ENCODE results near the gene OR4K5.
"Not testable (repeated sequence)": the region's sequence is repeated elsewhere in the genome, so short reads cannot be mapped to it uniquely, and the experiment has no call there.

Gene OR4K5

GRCh38 chr14:19918553-19919264 lies 1.7 kb upstream of the OR4K5 start:
- ChIA-PET CTCF (interaction anchor here (0.5 kb wide), 1 partner anchor 59 kb away, joined by 3 read pairs; no protein-coding TSS in a partner anchor), POLR2A (no interaction called here)
- TF ChIP-seq FOXA1 (IDR thresholded peaks at IDR 0.05), result no peak
- no peak for TF ChIP-seq LEF1 (IDR thresholded peaks at IDR 0.05; ENCODE audit: borderline replicate concordance)
- no peak for TF ChIP-seq L3MBTL2 (conservative IDR thresholded peaks at IDR 0.05)
- TF ChIP-seq FOXM1 (IDR thresholded peaks at IDR 0.05; ENCODE audit: borderline replicate concordance), result no peak
- no peak for TF ChIP-seq SP1 (IDR thresholded peaks at IDR 0.05)
- no peak for TF ChIP-seq ELF4 (IDR thresholded peaks at IDR 0.05)
- TF ChIP-seq PKNOX1 (IDR thresholded peaks at IDR 0.05), result no peak
- no peak for TF ChIP-seq HDGF (IDR thresholded peaks at IDR 0.05; ENCODE audit: borderline replicate concordance)
- TF ChIP-seq TARDBP (IDR thresholded peaks at IDR 0.05), result no peak
- no peak for TF ChIP-seq SUZ12 (IDR thresholded peaks at IDR 0.05)
- TF ChIP-seq CTBP1 (IDR thresholded peaks at IDR 0.05; ENCODE audit: borderline replicate concordance), result no peak
- no peak for TF ChIP-seq NFRKB (IDR thresholded peaks at IDR 0.05)
- no peak for TF ChIP-seq ZNF384 (IDR thresholded peaks at IDR 0.05)
- no peak for TF ChIP-seq FOXK2 (IDR thresholded peaks at IDR 0.05)
- no peak for TF ChIP-seq BHLHE40 (IDR thresholded peaks at IDR 0.05; ENCODE audit: borderline replicate concordance)
- TF ChIP-seq ARNT (IDR thresholded peaks at IDR 0.05), result no peak
- no peak for DNase-seq (ENCODE audit: extremely low spot score)

- TF ChIP-seq FOXK2 (IDR thresholded peaks at IDR 0.05) (no peak), NFRKB (IDR thresholded peaks at IDR 0.05) (no peak), FOXA1 (IDR thresholded peaks at IDR 0.05) (no peak), L3MBTL2 (conservative IDR thresholded peaks at IDR 0.05) (no peak), PKNOX1 (IDR thresholded peaks at IDR 0.05) (no peak), BHLHE40 (IDR thresholded peaks at IDR 0.05; ENCODE audit: borderline replicate concordance) (no peak), SP1 (IDR thresholded peaks at IDR 0.05) (no peak), TARDBP (IDR thresholded peaks at IDR 0.05) (no peak), CTBP1 (IDR thresholded peaks at IDR 0.05; ENCODE audit: borderline replicate concordance) (no peak), FOXM1 (IDR thresholded peaks at IDR 0.05; ENCODE audit: borderline replicate concordance) (no peak), ARNT (IDR thresholded peaks at IDR 0.05) (no peak), SUZ12 (IDR thresholded peaks at IDR 0.05) (no peak)
- POLR2A ChIA-PET, result no interaction called here
- DNase-seq (ENCODE audit: extremely low spot score), result no peak
- CTCF ChIA-PET, result no interaction called here
These were observed 10.2 kb downstream of the OR4K5 start, which contains the start of gene OR4K1 for GRCh38 chr14:19930617-19931016. Gene OR4K1, plus strand, starts transcription at chr14:19930917. Its CDS starts 4,750 bp downstream, at chr14:19935667.

- POLR2A ChIA-PET, result no interaction called here
- no peak for DNase-seq (ENCODE audit: extremely low spot score)
- CTCF ChIA-PET, result no interaction called here
- TF ChIP-seq FOXK2 (IDR thresholded peaks at IDR 0.05), result no peak
- no peak for TF ChIP-seq ZNF384 (IDR thresholded peaks at IDR 0.05)
- no peak for TF ChIP-seq BHLHE40 (IDR thresholded peaks at IDR 0.05; ENCODE audit: borderline replicate concordance)
- no peak for TF ChIP-seq FOXA1 (IDR thresholded peaks at IDR 0.05)
- no peak for TF ChIP-seq HDGF (IDR thresholded peaks at IDR 0.05; ENCODE audit: borderline replicate concordance)
- no peak for TF ChIP-seq PKNOX1 (IDR thresholded peaks at IDR 0.05)
- no peak for TF ChIP-seq ELF4 (IDR thresholded peaks at IDR 0.05)
- TF ChIP-seq SUZ12 (IDR thresholded peaks at IDR 0.05), result no peak
- TF ChIP-seq CTBP1 (IDR thresholded peaks at IDR 0.05; ENCODE audit: borderline replicate concordance), result no peak
- no peak for TF ChIP-seq NFRKB (IDR thresholded peaks at IDR 0.05)
- no peak for TF ChIP-seq FOXM1 (IDR thresholded peaks at IDR 0.05; ENCODE audit: borderline replicate concordance)
- TF ChIP-seq LEF1 (IDR thresholded peaks at IDR 0.05; ENCODE audit: borderline replicate concordance), result no peak
- TF ChIP-seq L3MBTL2 (conservative IDR thresholded peaks at IDR 0.05), result no peak
- TF ChIP-seq SP1 (IDR thresholded peaks at IDR 0.05), result no peak
These were observed 21.3 kb downstream of the OR4K5 start for GRCh38 chr14:19941668-19942067.

- no peak for TF ChIP-seq PKNOX1 (IDR thresholded peaks at IDR 0.05)
- TF ChIP-seq HDGF (IDR thresholded peaks at IDR 0.05; ENCODE audit: borderline replicate concordance), result no peak
- no peak for DNase-seq (ENCODE audit: extremely low spot score)
- CTCF ChIA-PET, result no interaction called here
- POLR2A ChIA-PET, result no interaction called here
These were observed 27.1 kb downstream of the OR4K5 start for GRCh38 chr14:19947413-19948090.

- no peak for TF ChIP-seq FOXM1 (IDR thresholded peaks at IDR 0.05; ENCODE audit: borderline replicate concordance)
- TF ChIP-seq FOXK2 (IDR thresholded peaks at IDR 0.05), result no peak
- TF ChIP-seq FOXA1 (IDR thresholded peaks at IDR 0.05), result no peak
- TF ChIP-seq PKNOX1 (IDR thresholded peaks at IDR 0.05), result no peak
- POLR2A ChIA-PET, result no interaction called here
- DNase-seq (ENCODE audit: extremely low spot score), result no peak
- CTCF ChIA-PET, result no interaction called here
These were observed 28.8 kb downstream of the OR4K5 start for GRCh38 chr14:19949218-19949617.

- DNase-seq (ENCODE audit: extremely low spot score); CTCF ChIA-PET; POLR2A ChIA-PET: not testable (repeated sequence)
These were observed 49.3 kb downstream of the OR4K5 start for GRCh38 chr14:19969735-19970134.
